ENCODE results near the gene COL6A6.

COL6A6 gene

DNA sequence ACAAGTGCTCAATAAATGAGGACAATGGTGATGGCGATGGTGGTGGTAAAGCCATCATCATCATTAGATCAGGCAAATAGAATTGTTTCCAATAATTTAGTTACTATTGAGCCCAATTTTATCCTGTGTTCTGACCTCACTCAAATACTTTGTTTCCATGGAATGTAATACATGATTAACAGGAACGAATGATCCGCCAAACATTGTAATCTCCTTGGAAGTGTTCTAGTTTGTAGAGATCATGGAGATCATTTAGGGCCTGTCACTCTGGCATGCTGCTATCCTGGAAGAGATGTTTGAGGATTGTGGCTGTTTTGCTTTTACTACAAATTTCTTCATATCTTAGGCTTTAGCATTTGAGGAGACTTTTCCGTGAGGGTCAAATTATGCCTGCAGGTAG lies 2.8 kb downstream of the COL6A6 start:
- no peak for DNase-seq (ENCODE audit: extremely low read depth, insufficient read length)
- no peaks in the 10 kb centered on the region for H3K27me3 ChIP-seq (replicated peaks; ENCODE audit: control insufficient read depth, insufficient read depth, low read length)
- TF ChIP-seq, protein P1, sequence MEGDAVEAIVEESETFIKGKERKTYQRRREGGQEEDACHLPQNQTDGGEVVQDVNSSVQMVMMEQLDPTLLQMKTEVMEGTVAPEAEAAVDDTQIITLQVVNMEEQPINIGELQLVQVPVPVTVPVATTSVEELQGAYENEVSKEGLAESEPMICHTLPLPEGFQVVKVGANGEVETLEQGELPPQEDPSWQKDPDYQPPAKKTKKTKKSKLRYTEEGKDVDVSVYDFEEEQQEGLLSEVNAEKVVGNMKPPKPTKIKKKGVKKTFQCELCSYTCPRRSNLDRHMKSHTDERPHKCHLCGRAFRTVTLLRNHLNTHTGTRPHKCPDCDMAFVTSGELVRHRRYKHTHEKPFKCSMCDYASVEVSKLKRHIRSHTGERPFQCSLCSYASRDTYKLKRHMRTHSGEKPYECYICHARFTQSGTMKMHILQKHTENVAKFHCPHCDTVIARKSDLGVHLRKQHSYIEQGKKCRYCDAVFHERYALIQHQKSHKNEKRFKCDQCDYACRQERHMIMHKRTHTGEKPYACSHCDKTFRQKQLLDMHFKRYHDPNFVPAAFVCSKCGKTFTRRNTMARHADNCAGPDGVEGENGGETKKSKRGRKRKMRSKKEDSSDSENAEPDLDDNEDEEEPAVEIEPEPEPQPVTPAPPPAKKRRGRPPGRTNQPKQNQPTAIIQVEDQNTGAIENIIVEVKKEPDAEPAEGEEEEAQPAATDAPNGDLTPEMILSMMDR (IDR thresholded peaks at IDR 0.05; ENCODE audit: insufficient read depth, low read length, poor library complexity, severe bottlenecking), result no peak

DNA sequence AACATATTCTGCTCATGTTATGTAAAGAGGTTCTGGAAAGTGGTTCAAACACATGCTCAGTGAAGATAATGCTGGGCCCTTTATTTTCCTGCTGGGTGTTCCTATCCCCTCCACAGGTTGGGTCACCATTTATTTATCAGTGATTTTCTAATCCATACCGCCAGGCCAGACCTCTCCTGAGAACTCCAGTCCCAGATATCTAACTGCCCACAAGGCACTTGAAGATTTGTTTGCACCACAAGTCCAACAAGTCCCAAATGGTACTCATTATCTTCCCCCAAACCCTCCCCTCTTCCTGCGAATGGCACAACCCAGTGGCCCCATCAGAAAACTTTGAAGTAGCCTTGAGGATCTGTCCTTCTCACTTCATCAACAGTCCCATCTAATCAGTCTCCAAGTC lies 5.4 kb downstream of the COL6A6 start:
- TF ChIP-seq, protein P1 (IDR thresholded peaks at IDR 0.05; ENCODE audit: insufficient read depth, low read length, poor library complexity, severe bottlenecking), result no peak
- Histone ChIP-seq H3K36me3 (ENCODE audit: control insufficient read depth, insufficient read depth, low read length) (no peaks in the 10 kb centered on the region), H3K27me3 (replicated peaks; ENCODE audit: control insufficient read depth, insufficient read depth, low read length) (no peaks in the 10 kb centered on the region), H3K4me3 (replicated peaks; ENCODE audit: low read depth, low read length) (no peak overlapping the region)
- DNase-seq (ENCODE audit: extremely low read depth, insufficient read length), result no peak

More for the DNA sequence above, 2.8 kb downstream of the COL6A6 start:
- Histone ChIP-seq H3K4me3 (replicated peaks; ENCODE audit: low read depth, low read length) (no peak overlapping the region), H3K36me3 (ENCODE audit: control insufficient read depth, insufficient read depth, low read length) (no peaks in the 10 kb centered on the region)

DNA sequence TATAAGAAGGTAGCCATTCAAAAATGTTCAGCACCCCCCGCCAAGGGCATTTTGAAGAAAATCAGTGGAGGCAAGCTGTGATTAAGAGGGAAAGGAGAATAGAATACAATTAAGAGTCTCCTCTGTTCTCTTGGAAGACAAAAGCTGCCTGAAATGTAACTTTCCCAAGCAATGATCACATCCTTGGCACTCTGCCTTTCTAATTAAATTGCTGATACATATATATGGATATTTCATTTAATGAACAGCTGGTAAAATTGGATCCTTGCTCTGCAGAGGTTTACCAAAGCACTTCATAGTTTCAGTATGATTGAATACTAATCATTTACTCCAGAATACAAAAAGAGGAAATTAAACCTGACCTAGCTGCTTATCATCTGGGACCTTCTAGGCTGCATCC lies 10.4 kb downstream of the COL6A6 start:
- Histone ChIP-seq H3K36me3 (ENCODE audit: control insufficient read depth, insufficient read depth, low read length) (no peaks in the 10 kb centered on the region), H3K4me3 (replicated peaks; ENCODE audit: low read depth, low read length) (no peak overlapping the region), H3K27me3 (replicated peaks; ENCODE audit: control insufficient read depth, insufficient read depth, low read length) (no peaks in the 10 kb centered on the region)
- TF ChIP-seq, protein P1 (IDR thresholded peaks at IDR 0.05; ENCODE audit: insufficient read depth, low read length, poor library complexity, severe bottlenecking), result no peak
- DNase-seq (ENCODE audit: extremely low read depth, insufficient read length), result no peak

DNA sequence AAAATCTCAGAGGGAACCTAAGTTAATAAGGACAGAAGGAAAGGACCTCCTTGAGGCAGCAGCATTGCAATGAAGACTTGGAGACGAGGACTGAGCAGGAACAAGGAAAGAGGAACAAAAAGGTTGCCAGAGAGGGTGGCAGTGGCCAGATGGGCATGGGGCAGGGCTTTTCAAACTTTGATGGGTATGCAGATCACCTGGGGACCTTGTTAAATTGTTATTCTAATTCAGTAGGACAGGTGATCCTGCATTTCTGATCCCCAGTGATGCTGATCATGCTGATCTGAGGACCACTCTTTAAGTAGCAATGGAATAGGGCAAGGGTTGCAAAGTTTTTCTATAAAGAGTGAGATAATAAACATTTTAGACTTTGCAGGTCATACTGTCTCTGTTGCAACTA lies 11.1 kb downstream of the COL6A6 start:
- DNase-seq (ENCODE audit: extremely low read depth, insufficient read length), result no peak
- H3K4me3 ChIP-seq (replicated peaks; ENCODE audit: low read depth, low read length), result no peak overlapping the region
- H3K27me3 ChIP-seq (replicated peaks; ENCODE audit: control insufficient read depth, insufficient read depth, low read length), result no peaks in the 10 kb centered on the region
- no peaks in the 10 kb centered on the region for H3K36me3 ChIP-seq (ENCODE audit: control insufficient read depth, insufficient read depth, low read length)
- TF ChIP-seq, protein P1 (IDR thresholded peaks at IDR 0.05; ENCODE audit: insufficient read depth, low read length, poor library complexity, severe bottlenecking), result no peak

DNA sequence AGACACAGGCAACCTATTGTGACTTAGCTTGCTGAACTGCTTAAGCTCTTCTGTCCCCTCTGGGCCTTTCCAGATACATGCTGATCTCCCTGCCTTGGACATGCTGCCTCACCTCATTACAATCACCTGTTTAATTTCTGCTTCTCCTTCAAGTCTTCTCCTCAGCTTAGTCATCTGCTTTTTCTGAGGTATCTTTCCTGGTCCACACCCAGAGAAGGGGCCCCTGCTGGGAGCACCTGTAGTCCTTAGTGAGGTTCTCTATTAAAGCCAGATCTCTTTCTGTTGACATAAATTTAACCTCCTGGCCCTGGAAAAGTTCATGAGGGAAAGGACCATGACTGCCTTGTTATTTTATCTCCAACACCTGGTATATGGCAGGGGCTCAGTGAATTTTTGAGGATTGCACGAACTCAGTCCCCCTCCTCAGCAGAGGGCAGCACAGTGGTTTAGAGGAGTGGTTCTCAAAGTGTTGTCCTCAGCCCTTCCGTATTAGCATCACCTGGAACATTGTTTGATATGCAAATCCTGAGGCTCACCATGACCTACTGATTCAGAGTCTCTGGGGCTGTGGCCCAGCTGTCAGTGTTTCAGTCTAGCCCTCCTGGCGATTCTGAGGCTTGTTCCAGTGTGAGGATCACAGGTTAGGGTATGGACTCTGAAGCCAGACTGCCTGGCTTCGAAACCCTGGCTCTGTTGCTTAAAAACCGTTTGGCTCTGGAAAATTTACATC lies 12.7 kb downstream of the COL6A6 start:
- no peak overlapping the region for H3K4me3 ChIP-seq (replicated peaks; ENCODE audit: low read depth, low read length)
- no peak for DNase-seq (ENCODE audit: extremely low read depth, insufficient read length)
- no peaks in the 10 kb centered on the region for H3K36me3 ChIP-seq (ENCODE audit: control insufficient read depth, insufficient read depth, low read length)
- no peaks in the 10 kb centered on the region for H3K27me3 ChIP-seq (replicated peaks; ENCODE audit: control insufficient read depth, insufficient read depth, low read length)
- TF ChIP-seq, protein P1 (IDR thresholded peaks at IDR 0.05; ENCODE audit: insufficient read depth, low read length, poor library complexity, severe bottlenecking), result no peak

DNA sequence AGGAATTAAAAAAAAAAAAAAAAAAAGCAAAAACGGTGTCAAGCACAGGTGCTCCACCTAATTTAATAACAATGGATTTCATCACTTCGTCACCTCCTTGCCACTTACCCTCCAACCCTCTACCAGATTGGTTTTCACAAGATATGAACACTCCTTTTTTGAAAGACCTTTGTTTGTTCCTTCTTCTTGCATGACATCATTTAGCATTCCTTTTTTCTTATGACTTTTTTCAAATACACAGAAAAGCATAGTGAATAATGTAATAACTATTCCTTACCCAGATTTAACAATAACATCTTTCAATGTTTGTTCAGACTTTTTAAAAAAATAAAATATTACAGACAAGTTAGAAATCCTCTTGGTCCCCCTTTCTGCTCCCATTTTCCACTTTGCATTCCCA lies 16.3 kb downstream of the COL6A6 start:
- H3K36me3 ChIP-seq (ENCODE audit: control insufficient read depth, insufficient read depth, low read length), result no peaks in the 10 kb centered on the region
- TF ChIP-seq, protein P1 (IDR thresholded peaks at IDR 0.05; ENCODE audit: insufficient read depth, low read length, poor library complexity, severe bottlenecking), result no peak
- H3K27me3 ChIP-seq (replicated peaks; ENCODE audit: control insufficient read depth, insufficient read depth, low read length), result no peaks in the 10 kb centered on the region
- no peak for DNase-seq (ENCODE audit: extremely low read depth, insufficient read length)
- no peak overlapping the region for H3K4me3 ChIP-seq (replicated peaks; ENCODE audit: low read depth, low read length)

Data from GM06990 (cell line).